ENCODE measurements around the gene MLLT6. TPM values are rescaled to one million over a fixed set of nuclear protein-coding genes. Genes with fewer than 3 reads are reported as not detected.

The MLLT6 gene
- total RNA-seq, 2 experiments from 2014 or later, result 81.7 to 174 TPM

DNA sequence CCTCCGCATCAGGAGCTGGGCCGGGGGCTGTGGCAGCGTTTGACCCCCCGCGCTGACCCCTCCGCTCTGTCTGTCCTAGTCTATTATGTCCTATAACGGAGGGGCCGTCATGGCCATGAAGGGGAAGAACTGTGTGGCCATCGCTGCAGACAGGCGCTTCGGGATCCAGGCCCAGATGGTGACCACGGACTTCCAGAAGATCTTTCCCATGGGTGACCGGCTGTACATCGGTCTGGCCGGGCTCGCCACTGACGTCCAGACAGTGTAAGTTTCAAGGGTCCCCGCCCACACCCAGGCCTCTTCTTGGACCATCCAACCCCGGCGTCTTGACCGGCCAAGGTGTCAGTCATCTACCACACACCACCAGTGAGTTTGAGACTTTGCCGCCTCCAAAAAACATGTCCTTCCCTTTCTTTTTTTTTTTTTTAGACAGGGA lies 48.0 kb downstream of the MLLT6 start:
- BruUV-seq (replicated peaks), result TSS peak; percentile 81
- H3K79me2 ChIP-seq (ENCODE audit: insufficient read depth, low read depth, low read length), result peaks cover 22% of the 10 kb centered on the region
- no peaks in the 10 kb centered on the region for H4K20me1 ChIP-seq (ENCODE audit: insufficient read depth, low read length)
- H3K4me1 ChIP-seq (ENCODE audit: insufficient read depth, low read length, poor library complexity, severe bottlenecking), result peaks cover 40% of the 10 kb centered on the region
- intact Hi-C loops (cut with micrococcal nuclease; ENCODE audit: unreplicated experiment), result loop anchor here (2.0 to 5.0 kb wide), 3 partner anchors 99 to 399 kb away; partner anchors contain the start of genes PLXDC1 and RPL23
- H3K9me3 ChIP-seq (ENCODE audit: low read length), result no peaks in the 10 kb centered on the region
- H3K4me3 ChIP-seq (ENCODE audit: low read depth, low read length, poor library complexity, severe bottlenecking), result peak overlapping the region; percentile 79
- POLR2A ChIA-PET, result interaction anchor here (1.5 kb wide), 1 partner anchor 101 kb away, joined by 4 read pairs; the partner anchor contains the start of gene RPL23
- H3K9me2 ChIP-seq (ENCODE audit: insufficient read depth, low read length), result no peaks in the 10 kb centered on the region
- H3K27ac ChIP-seq (ENCODE audit: low read depth, low read length, poor library complexity, severe bottlenecking), result peak overlapping the region; percentile 48
- peak overlapping the region; percentile 35; the same call in 1 of the 2 replicates for H2AFZ ChIP-seq (ENCODE audit: low read length)
- CTCF ChIA-PET (ENCODE audit: unreplicated experiment), result no interaction called here
- DNase-seq (ENCODE audit: low spot score), result no peak
- no peak for TF ChIP-seq EZH2phosphoT487 (IDR thresholded peaks at IDR 0.05; ENCODE audit: borderline replicate concordance, low read depth, low read length)
- TF ChIP-seq, protein P1, sequence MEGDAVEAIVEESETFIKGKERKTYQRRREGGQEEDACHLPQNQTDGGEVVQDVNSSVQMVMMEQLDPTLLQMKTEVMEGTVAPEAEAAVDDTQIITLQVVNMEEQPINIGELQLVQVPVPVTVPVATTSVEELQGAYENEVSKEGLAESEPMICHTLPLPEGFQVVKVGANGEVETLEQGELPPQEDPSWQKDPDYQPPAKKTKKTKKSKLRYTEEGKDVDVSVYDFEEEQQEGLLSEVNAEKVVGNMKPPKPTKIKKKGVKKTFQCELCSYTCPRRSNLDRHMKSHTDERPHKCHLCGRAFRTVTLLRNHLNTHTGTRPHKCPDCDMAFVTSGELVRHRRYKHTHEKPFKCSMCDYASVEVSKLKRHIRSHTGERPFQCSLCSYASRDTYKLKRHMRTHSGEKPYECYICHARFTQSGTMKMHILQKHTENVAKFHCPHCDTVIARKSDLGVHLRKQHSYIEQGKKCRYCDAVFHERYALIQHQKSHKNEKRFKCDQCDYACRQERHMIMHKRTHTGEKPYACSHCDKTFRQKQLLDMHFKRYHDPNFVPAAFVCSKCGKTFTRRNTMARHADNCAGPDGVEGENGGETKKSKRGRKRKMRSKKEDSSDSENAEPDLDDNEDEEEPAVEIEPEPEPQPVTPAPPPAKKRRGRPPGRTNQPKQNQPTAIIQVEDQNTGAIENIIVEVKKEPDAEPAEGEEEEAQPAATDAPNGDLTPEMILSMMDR (conservative IDR thresholded peaks at IDR 0.05; ENCODE audit: low read length), result no peak
- H3K4me2 ChIP-seq (ENCODE audit: low read length), result peak overlapping the region; percentile 93
- peaks cover 43% of the 10 kb centered on the region for H3K36me3 ChIP-seq (ENCODE audit: insufficient read depth, low read length)

DNA sequence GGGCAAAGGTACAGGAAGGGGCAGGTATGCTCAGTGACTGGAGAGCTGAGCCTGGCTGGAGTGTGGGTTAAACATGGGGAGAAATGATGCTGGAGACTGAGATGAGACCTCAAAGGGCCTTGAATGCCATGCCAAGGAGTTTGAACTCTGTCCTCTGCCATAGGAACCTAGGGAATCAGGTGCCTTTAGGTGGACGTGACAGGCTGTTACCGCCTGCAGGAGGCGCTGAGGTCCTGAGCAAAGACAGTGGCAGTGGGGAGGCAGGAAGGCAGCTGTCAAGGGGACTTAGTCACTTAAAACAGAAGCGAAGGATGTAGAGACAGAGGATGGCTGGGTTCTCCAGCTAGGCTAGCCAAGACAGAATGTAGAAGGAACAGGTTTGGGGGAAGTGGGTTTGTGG lies 56.5 kb downstream of the MLLT6 start:
- POLR2A ChIA-PET, result interaction anchor here (0.6 to 0.7 kb wide), 3 partner anchors 26 to 55 kb away, joined by 3 to 4 read pairs (median 4); no protein-coding TSS in a partner anchor
- H3K9me3 ChIP-seq (ENCODE audit: low read length), result no peaks in the 10 kb centered on the region
- no peaks in the 10 kb centered on the region for H3K4me1 ChIP-seq (ENCODE audit: insufficient read depth, low read length, poor library complexity, severe bottlenecking)
- intact Hi-C loops (cut with micrococcal nuclease; ENCODE audit: unreplicated experiment), result no loop called here
- TF ChIP-seq EZH2phosphoT487 (IDR thresholded peaks at IDR 0.05; ENCODE audit: borderline replicate concordance, low read depth, low read length), result no peak
- TF ChIP-seq, protein P1 (conservative IDR thresholded peaks at IDR 0.05; ENCODE audit: low read length), result peak; percentile 75
- H2AFZ ChIP-seq (ENCODE audit: low read length), result no peak overlapping the region
- H3K79me2 ChIP-seq (ENCODE audit: insufficient read depth, low read depth, low read length), result no peaks in the 10 kb centered on the region
- H3K4me3 ChIP-seq (ENCODE audit: low read depth, low read length, poor library complexity, severe bottlenecking), result no peak overlapping the region
- peaks cover 93% of the 10 kb centered on the region for H3K36me3 ChIP-seq (ENCODE audit: insufficient read depth, low read length)
- DNase-seq (ENCODE audit: low spot score), result peak; percentile 55
- CTCF ChIA-PET (ENCODE audit: unreplicated experiment), result no interaction called here
- H4K20me1 ChIP-seq (ENCODE audit: insufficient read depth, low read length), result no peaks in the 10 kb centered on the region
- no peak overlapping the region for H3K27ac ChIP-seq (ENCODE audit: low read depth, low read length, poor library complexity, severe bottlenecking)
- H3K4me2 ChIP-seq (ENCODE audit: low read length), result no peak overlapping the region
- no TSS peak for BruUV-seq (replicated peaks)
- H3K9me2 ChIP-seq (ENCODE audit: insufficient read depth, low read length), result no peaks in the 10 kb centered on the region

GRCh38 chr17:38762231-38762630 lies 57.2 kb downstream of the MLLT6 start:
- no peak overlapping the region for H3K4me3 ChIP-seq (ENCODE audit: low read depth, low read length, poor library complexity, severe bottlenecking)
- H2AFZ ChIP-seq (ENCODE audit: low read length), result no peak overlapping the region
- no peak overlapping the region for H3K4me2 ChIP-seq (ENCODE audit: low read length)
- DNase-seq (ENCODE audit: low spot score), result no peak
- no TSS peak for BruUV-seq (replicated peaks)
- no peaks in the 10 kb centered on the region for H3K4me1 ChIP-seq (ENCODE audit: insufficient read depth, low read length, poor library complexity, severe bottlenecking)
- no peak overlapping the region for H3K27ac ChIP-seq (ENCODE audit: low read depth, low read length, poor library complexity, severe bottlenecking)
- H3K9me2 ChIP-seq (ENCODE audit: insufficient read depth, low read length), result no peaks in the 10 kb centered on the region
- H3K36me3 ChIP-seq (ENCODE audit: insufficient read depth, low read length), result peaks cover 93% of the 10 kb centered on the region
- no peaks in the 10 kb centered on the region for H3K9me3 ChIP-seq (ENCODE audit: low read length)
- ChIA-PET POLR2A (no interaction called here), CTCF (ENCODE audit: unreplicated experiment) (interaction anchor here (0.6 kb wide), 1 partner anchor 69 kb away, joined by 3 read pairs; no protein-coding TSS in a partner anchor)
- TF ChIP-seq, protein P1 (conservative IDR thresholded peaks at IDR 0.05; ENCODE audit: low read length), result no peak
- no peak for TF ChIP-seq EZH2phosphoT487 (IDR thresholded peaks at IDR 0.05; ENCODE audit: borderline replicate concordance, low read depth, low read length)
- no peaks in the 10 kb centered on the region for H3K79me2 ChIP-seq (ENCODE audit: insufficient read depth, low read depth, low read length)
- intact Hi-C loops (cut with micrococcal nuclease; ENCODE audit: unreplicated experiment), result no loop called here
- H4K20me1 ChIP-seq (ENCODE audit: insufficient read depth, low read length), result no peaks in the 10 kb centered on the region

All from OCI-LY7 (cell line).